Fibroblast of the aortic adventitia (primary cell): ENCODE measurements around the gene PTPN7. TPM values are rescaled to one million over a fixed set of nuclear protein-coding genes. Genes with fewer than 3 reads are reported as not detected.
"Not testable (repeated sequence)": the region's sequence is repeated elsewhere in the genome, so short reads cannot be mapped to it uniquely, and the experiment has no call there.

Experiments used
- DNase-seq: peaks from one replicate; pipeline ENCODE4 v3.0.0-alpha.2; 2010; ENCODE audit warnings: low read depth
- H3K4me3 ChIP-seq: 2 replicates; pipeline ENCODE4 v1.5.1; 2011; ENCODE audit warnings: low read depth, mild to moderate bottlenecking, control low read depth, low read length, moderate library complexity
- CTCF ChIP-seq: IDR thresholded peaks from 2 replicates; pipeline ENCODE4 v1.5.1; 2011; ENCODE audit warnings: mild to moderate bottlenecking, low read length, control low read depth, inconsistent platforms; ENCODE audit not compliant: insufficient read depth
- total RNA-seq: library from RNA; depleted of rRNA; stranded (reverse); fragments of >200 nt; gene quantifications from 2 replicates; pipeline ENCODE4 v1.2.3, GENCODE V29; 2012; ENCODE audit warnings: low replicate concordance

The PTPN7 gene
- total RNA-seq, 1 donor, result not detected

GRCh38 chr1:202182040-202182877, 21.9 kb upstream of the PTPN7 start:
- no peak for DNase-seq
- no peak overlapping the region for H3K4me3 ChIP-seq
- TF ChIP-seq CTCF, result no peak

DNA sequence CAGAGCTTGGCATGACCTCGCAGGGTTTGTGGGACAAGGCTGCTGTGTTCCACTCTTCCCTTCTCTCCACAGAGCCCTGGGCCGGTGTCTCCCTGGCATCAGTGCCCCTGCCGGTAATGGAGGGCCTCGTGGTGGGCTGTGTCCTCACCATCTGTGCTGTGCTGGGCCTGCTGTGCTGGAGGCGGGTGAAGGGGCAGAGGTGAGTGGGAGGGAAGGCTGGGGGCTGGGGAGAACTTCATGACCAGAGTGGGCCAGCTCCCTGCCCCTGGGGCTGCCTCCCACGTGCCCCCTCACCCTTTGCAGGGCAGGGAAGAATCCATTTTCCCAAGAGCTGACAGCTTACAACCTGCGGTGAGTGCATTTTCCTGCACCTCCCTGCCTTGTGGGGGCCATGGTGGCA, 21.2 kb upstream of the PTPN7 start:
- DNase-seq, result no peak
- no peak for TF ChIP-seq CTCF
- no peak overlapping the region for H3K4me3 ChIP-seq

- H3K4me3 ChIP-seq, DNase-seq: not testable (repeated sequence)
Measured at GRCh38 chr1:202180751-202181139, 20.3 kb upstream of the PTPN7 start.

DNA sequence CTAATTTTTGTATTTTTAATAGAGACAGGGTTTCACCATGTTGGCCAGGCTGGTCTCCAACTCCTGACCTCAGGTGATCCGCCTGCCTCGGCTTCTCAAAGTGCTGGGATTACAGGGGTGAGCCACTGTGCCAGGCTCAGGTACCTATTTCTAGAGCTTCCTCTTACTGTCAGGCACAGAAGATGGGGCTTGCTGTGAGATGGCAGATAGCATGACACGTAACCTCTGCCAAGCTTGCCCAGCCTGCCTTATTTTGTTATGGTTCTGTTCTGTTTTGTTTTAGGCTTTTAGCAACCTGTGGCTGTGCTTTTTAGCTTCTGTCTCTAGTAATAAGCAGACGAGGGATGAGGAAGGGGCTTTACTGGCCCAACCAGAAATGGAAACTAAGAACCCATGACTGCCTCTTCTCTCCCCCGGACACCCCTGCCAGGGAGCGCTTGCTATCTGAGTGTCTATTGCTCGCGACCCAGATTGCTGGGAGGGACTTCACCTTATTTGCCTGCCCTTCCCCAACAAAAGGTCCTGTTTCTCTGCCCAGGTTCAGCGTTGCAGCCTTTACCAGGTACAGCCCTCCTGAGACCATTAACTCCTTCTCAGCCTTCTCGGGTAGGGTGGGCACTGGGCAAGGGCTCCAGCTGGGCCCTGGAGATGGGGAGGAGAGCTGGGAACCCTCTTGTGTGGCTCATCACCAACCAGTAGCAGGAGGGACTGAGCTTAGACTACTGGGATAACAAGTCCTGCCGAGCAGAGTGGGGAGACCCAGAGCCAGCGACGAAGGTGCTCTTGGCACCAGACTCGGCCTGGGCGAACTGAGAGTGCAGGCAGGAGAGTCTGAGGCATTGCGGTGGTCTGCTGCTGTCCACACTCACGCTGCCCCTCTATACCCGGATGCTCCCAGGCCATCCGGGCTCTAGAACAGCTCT, 19.7 kb upstream of the PTPN7 start:
- TF ChIP-seq CTCF, result no peak
- DNase-seq, result no peak
- no peak overlapping the region for H3K4me3 ChIP-seq

GRCh38 chr1:202176949-202177927, 16.8 kb upstream of the PTPN7 start:
- no peak for TF ChIP-seq CTCF

DNA sequence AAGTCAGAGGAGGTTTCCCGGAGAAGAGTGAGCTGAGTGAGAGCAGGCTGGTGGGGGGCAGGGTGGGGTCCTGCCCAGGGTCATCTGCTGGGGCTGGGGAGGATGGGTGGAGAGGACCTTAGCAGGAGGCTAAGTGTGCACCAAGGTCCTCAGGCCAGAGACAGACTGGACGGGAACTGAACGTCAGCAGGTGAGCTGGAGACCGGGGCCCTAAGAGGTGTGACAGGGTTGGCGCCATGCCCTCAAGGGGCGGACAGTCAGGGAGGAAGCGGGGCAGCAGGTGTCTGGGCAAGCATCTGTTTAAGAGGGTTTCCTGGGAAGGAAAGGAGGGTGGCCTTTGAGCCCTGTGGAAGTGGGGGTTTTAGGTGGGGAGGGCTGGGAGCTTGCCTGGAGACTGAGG, 13.6 kb upstream of the PTPN7 start:
- no peak overlapping the region for H3K4me3 ChIP-seq
- DNase-seq, result no peak
- no peak for TF ChIP-seq CTCF

More at GRCh38 chr1:202176949-202177927, 16.8 kb upstream of the PTPN7 start:
- no peak overlapping the region for H3K4me3 ChIP-seq
- DNase-seq, result no peak
